Kidney (tissue), 14 donors: ENCODE results near the gene MYLK2. TPM values are rescaled to one million over a fixed set of nuclear protein-coding genes. Genes with fewer than 3 reads are reported as not detected.

Source experiments
- DNase-seq, 5 donors: peaks; one replicate each; pipeline ENCODE4 v3.0.0-alpha.2; 2013 to 2020
- FAIRE-seq: peaks from 2 replicates; lab custom pipeline; 2012; peaks lifted over from hg19 to GRCh38; lab: Jason Lieb, UNC
- H3K27ac ChIP-seq, 2 donors: one replicate each; pipeline ENCODE4 v1.7.0; 2013; ENCODE audit warnings: low read depth in 2 of 2, low read length in 2 of 2, inconsistent platforms in 1 of 2
- H3K27me3 ChIP-seq: one replicate; pipeline ENCODE4 v1.7.1; 2013; ENCODE audit warnings: low read length, inconsistent platforms; ENCODE audit not compliant: control insufficient read depth, insufficient read depth
- H3K36me3 ChIP-seq, 3 donors: one replicate each; pipeline versions ENCODE4 v1.7.0 to v1.7.1; 2013; ENCODE audit warnings: low read length in 3 of 3, control low read depth in 1 of 3, inconsistent platforms in 1 of 3; ENCODE audit not compliant: insufficient read depth in 3 of 3, control insufficient read depth in 2 of 3
- H3K4me1 ChIP-seq, 3 donors: one replicate each; pipeline versions ENCODE4 v1.7.0 to v1.7.1; 2013; ENCODE audit warnings: low read length in 3 of 3, inconsistent platforms in 1 of 3, low read depth in 1 of 3; ENCODE audit not compliant: control insufficient read depth in 2 of 3, insufficient read depth in 2 of 3
- H3K4me3 ChIP-seq, 3 donors: one replicate each; pipeline versions ENCODE4 v1.7.0 to v1.8.1; 2013; ENCODE audit warnings: low read length in 3 of 3, control low read depth in 1 of 3, inconsistent platforms in 1 of 3
- H3K9ac ChIP-seq, 3 donors: one replicate each; pipeline versions ENCODE4 v1.7.0 to v1.7.1; 2013; ENCODE audit warnings: low read length in 3 of 3, control low read depth in 1 of 3, inconsistent platforms in 1 of 3
- H3K9me3 ChIP-seq, 3 donors: one replicate each; pipeline versions ENCODE4 v1.7.0 to v1.7.1; 2013; ENCODE audit warnings: low read length in 3 of 3, control low read depth in 1 of 3, inconsistent platforms in 1 of 3; ENCODE audit not compliant: control insufficient read depth in 2 of 3, insufficient read depth in 1 of 3
- CTCF ChIP-seq: IDR thresholded peaks from 3 replicates; pipeline ENCODE4 v1.5.1; 2012; ENCODE audit warnings: mild to moderate bottlenecking, moderate library complexity, borderline replicate concordance; ENCODE audit not compliant: insufficient read depth; ENCODE audit errors: extremely low read depth
- intact Hi-C: fragments of 100-400 bp; cut with DNase I; formaldehyde crosslinking; loops from one replicate; pipeline ENCODE4 v1.11.1; 2022
- polyA plus RNA-seq: library from polyadenylated mRNA; stranded (reverse); fragments of 350-450 nt; fragmentation: Illumina TruSeq; extraction: RNeasy Lipid Tissue Mini Kit (QIAGEN cat#74804); gene quantifications from one replicate; pipeline ENCODE4 v1.2.3, GENCODE V29; 2014; ENCODE audit warnings: low read depth, low replicate concordance; ENCODE audit not compliant: insufficient read depth
- total RNA-seq: library from RNA; stranded (reverse); fragmentation: NEBNext Ultra II Directional; extraction: Animal tissue kit (Norgen Biotek cat#: 25700); gene quantifications from one replicate; pipeline ENCODE4 v1.2.1, GENCODE V29; 2021
- donor health status: control.
- donor health status: control.
- donor health status: control.
- donor health status: control.
- donor health status: control.
- donor health status: DM: yes; HTN: yes; CAD: no.
- donor health status: Normal renal cell carcinoma (clear cell type).

Gene MYLK2
- total and polyA plus RNA-seq, 2 donors from 2014 or later: not detected

- Histone ChIP-seq H3K36me3 (peaks cover 0 to 4% (median 0%) of the 10 kb centered on the region in 3 donors), H3K9me3 (no peaks in the 10 kb centered on the region), H3K27me3 (no peaks in the 10 kb centered on the region), H3K9ac (no peak overlapping the region), H3K4me3 (no peak overlapping the region), H3K4me1 (no peaks in the 10 kb centered on the region), H3K27ac (no peak overlapping the region)
- DNase-seq: no peak
- no peak for TF ChIP-seq CTCF
- intact Hi-C loops: no loop called here
- FAIRE-seq: no peak
These were observed 21.8 kb upstream of the MYLK2 start for GRCh38 chr20:31797364-31797763.

GRCh38 chr20:31801508-31801907 lies 17.6 kb upstream of the MYLK2 start:
- no peak overlapping the region for H3K4me3 ChIP-seq
- FAIRE-seq (no peak), DNase-seq (no peak)
- H3K4me1 ChIP-seq: no peaks in the 10 kb centered on the region
- intact Hi-C loops: no loop called here
- no peaks in the 10 kb centered on the region for H3K9me3 ChIP-seq
- no peak for TF ChIP-seq CTCF
- H3K36me3 ChIP-seq: peaks cover 0 to 6% (median 0%) of the 10 kb centered on the region in 3 donors
- no peak overlapping the region for H3K9ac ChIP-seq
- H3K27ac ChIP-seq: no peak overlapping the region
- no peaks in the 10 kb centered on the region for H3K27me3 ChIP-seq

GRCh38 chr20:31803552-31804291 lies 15.4 kb upstream of the MYLK2 start:
- FAIRE-seq (no peak), DNase-seq (no peak)
- no peaks in the 10 kb centered on the region for H3K4me1 ChIP-seq
- H3K27me3 ChIP-seq: no peaks in the 10 kb centered on the region
- H3K9me3 ChIP-seq: no peaks in the 10 kb centered on the region
- H3K36me3 ChIP-seq: peaks cover 0 to 6% (median 0%) of the 10 kb centered on the region in 3 donors
- no peak overlapping the region for H3K27ac ChIP-seq
- TF ChIP-seq CTCF: no peak
- H3K4me3 ChIP-seq: no peak overlapping the region
- H3K9ac ChIP-seq: no peak overlapping the region
- intact Hi-C loops: no loop called here
